CD4-positive, alpha-beta memory T cell (primary cell): ENCODE results near the gene CACNA1S. TPM values are rescaled to one million over a fixed set of nuclear protein-coding genes. Genes with fewer than 3 reads are reported as not detected.

Experiments
- CTCF ChIA-PET: fragments of 350-600 bp; sonication (Branson Sonifier 250); formaldehyde crosslinking; loops from one replicate; lab custom pipeline; 2021; ENCODE audit warnings: inconsistent platforms; ENCODE audit not compliant: partially characterized antibody; lab: Charles Lee
- POLR2A ChIA-PET: fragments of 350-600 bp; sonication (Branson Sonifier 250); formaldehyde crosslinking; loops from one replicate; lab custom pipeline; 2021; ENCODE audit not compliant: partially characterized antibody; lab: Charles Lee
- DNase-seq, 5 donors: peaks; one replicate each; pipeline versions ENCODE4 v3.0.0 to v3.0.0-alpha.2; 2020 to 2022; ENCODE audit warnings: mixed read lengths in 1 of 5
- H3K27ac ChIP-seq: one replicate; pipeline ENCODE4 v1.7.0; 2013; ENCODE audit warnings: low read depth, low read length
- H3K27me3 ChIP-seq: 2 replicates; pipeline ENCODE4 v1.7.0; 2013; ENCODE audit warnings: mild to moderate bottlenecking, low read length, moderate library complexity; ENCODE audit not compliant: insufficient read depth
- H3K36me3 ChIP-seq: 2 replicates; pipeline ENCODE4 v1.7.0; 2013; ENCODE audit warnings: mild to moderate bottlenecking, low read length, moderate library complexity; ENCODE audit not compliant: insufficient read depth
- H3K4me1 ChIP-seq: 2 replicates; pipeline ENCODE4 v1.7.0; 2013; ENCODE audit warnings: mild to moderate bottlenecking, low read length, moderate library complexity; ENCODE audit not compliant: insufficient read depth
- H3K4me3 ChIP-seq, 2 donors: one replicate each; pipeline ENCODE4 v1.7.0; 2013; ENCODE audit warnings: low read length in 2 of 2, mild to moderate bottlenecking in 1 of 2
- H3K9me3 ChIP-seq, 2 donors: one replicate each; pipeline ENCODE4 v1.7.0; 2013; ENCODE audit warnings: low read length in 2 of 2, control low read depth in 1 of 2; ENCODE audit not compliant: control insufficient read depth in 1 of 2
- H3K27ac Mint-ChIP-seq, 7 donors: one replicate each; pipeline ENCODE4 v1.8.0; 2020 to 2021; ENCODE audit warnings: mixed read lengths in 7 of 7, mild to moderate bottlenecking in 6 of 7, inconsistent platforms in 3 of 7, moderate library complexity in 3 of 7
- H3K27me3 Mint-ChIP-seq, 2 donors: one replicate each; pipeline ENCODE4 v1.8.0; 2020 to 2021; ENCODE audit warnings: mixed read lengths in 2 of 2
- H3K36me3 Mint-ChIP-seq, 2 donors: one replicate each; pipeline ENCODE4 v1.8.0; 2020 to 2021; ENCODE audit warnings: mixed read lengths in 2 of 2, inconsistent platforms in 1 of 2, mild to moderate bottlenecking in 1 of 2
- H3K4me1 Mint-ChIP-seq, 4 donors: one replicate each; pipeline ENCODE4 v1.8.0; 2020 to 2021; ENCODE audit warnings: mixed read lengths in 4 of 4, mild to moderate bottlenecking in 1 of 4
- H3K4me3 Mint-ChIP-seq, 8 donors: one replicate each; pipeline ENCODE4 v1.8.0; 2020 to 2021; ENCODE audit warnings: mixed read lengths in 8 of 8, mild to moderate bottlenecking in 7 of 8, moderate library complexity in 6 of 8, inconsistent platforms in 3 of 8
- H3K9me3 Mint-ChIP-seq, 8 donors: one replicate each; pipeline ENCODE4 v1.8.0; 2020 to 2021; ENCODE audit warnings: mixed read lengths in 8 of 8, mild to moderate bottlenecking in 5 of 8, inconsistent platforms in 3 of 8, moderate library complexity in 1 of 8
- intact Hi-C: fragments of 100-400 bp; cut with micrococcal nuclease; formaldehyde crosslinking; loops from one replicate; pipeline ENCODE4 v1.15.1; 2023
- polyA plus RNA-seq, 2 donors: library from polyadenylated mRNA; unstranded; fragments of 300-500 nt; fragmentation: Illumina TruSeq; gene quantifications; one replicate each; pipeline ENCODE4 v1.2.3, GENCODE V29; 2021
- total RNA-seq, 2 experiments: library from RNA; stranded (reverse); gene quantifications; one replicate each; pipeline ENCODE4 v1.2.3, GENCODE V29; 2021

Gene CACNA1S
- total and polyA plus RNA-seq, 4 experiments from 2014 or later = not detected

- no peak overlapping the region for H3K4me3 ChIP-seq
- H3K27ac Mint-ChIP-seq = peak overlapping the region in 2 of 7 donors; percentile 57 to 60
- DNase-seq = no peak
- no peaks in the 10 kb centered on the region for H3K27me3 ChIP-seq
- no peaks in the 10 kb centered on the region for H3K9me3 ChIP-seq
- H3K27ac ChIP-seq = no peak overlapping the region
- H3K4me3 Mint-ChIP-seq = peak overlapping the region in 1 of 8 donors; percentile 54
- no peaks in the 10 kb centered on the region for H3K27me3 Mint-ChIP-seq
- ChIA-PET CTCF (interaction anchor here (1.1 to 11.4 kb wide), 7 partner anchors 10 to 43 kb away, joined by 3 to 95 read pairs (median 4); no protein-coding TSS in a partner anchor), POLR2A (interaction anchor here (1.5 to 2.2 kb wide), 2 partner anchors 9 to 11 kb away, joined by 6 to 8 read pairs; partner anchors contain the start of gene KIF21B)
- no peaks in the 10 kb centered on the region for H3K9me3 Mint-ChIP-seq
- intact Hi-C loops = no loop called here
- H3K36me3 ChIP-seq = no peaks in the 10 kb centered on the region
- peaks cover 100% of the 10 kb centered on the region for H3K4me1 ChIP-seq
- peaks cover 8 to 27% of the 10 kb centered on the region in 2 donors for H3K36me3 Mint-ChIP-seq
- peaks cover 63 to 94% (median 79%) of the 10 kb centered on the region in 4 donors for H3K4me1 Mint-ChIP-seq
These were observed 97.4 kb downstream of the CACNA1S start for GRCh38 chr1:201014816-201015200.

- POLR2A ChIA-PET = no interaction called here
- no peak overlapping the region for H3K4me3 ChIP-seq
These were observed 98.0 kb downstream of the CACNA1S start for GRCh38 chr1:201013991-201014815.

GRCh38 chr1:201013031-201013485 lies 99.2 kb downstream of the CACNA1S start:
- H3K4me1 ChIP-seq = peaks cover 100% of the 10 kb centered on the region
- no peaks in the 10 kb centered on the region for H3K27me3 ChIP-seq
- CTCF ChIA-PET = interaction anchor here (0.6 to 11.4 kb wide), 4 partner anchors 9 to 1013 kb away, joined by 3 to 95 read pairs (median 12); no protein-coding TSS in a partner anchor
- no peak for DNase-seq
- Mint-ChIP-seq H3K9me3 (no peaks in the 10 kb centered on the region), H3K27me3 (no peaks in the 10 kb centered on the region), H3K4me3 (peak overlapping the region in 6 of 8 donors; percentile 17 to 60 (median 36)), H3K27ac (peak overlapping the region; percentile 35 to 88 (median 73)), H3K36me3 (peaks cover 8 to 37% of the 10 kb centered on the region in 2 donors), H3K4me1 (peaks cover 60 to 88% (median 76%) of the 10 kb centered on the region in 4 donors)
- intact Hi-C loops = no loop called here
- no peak overlapping the region for H3K4me3 ChIP-seq
- H3K9me3 ChIP-seq = no peaks in the 10 kb centered on the region
- POLR2A ChIA-PET = no interaction called here
- H3K36me3 ChIP-seq = peaks cover 5% of the 10 kb centered on the region
- no peak overlapping the region for H3K27ac ChIP-seq

More at GRCh38 chr1:201013991-201014815, 98.0 kb downstream of the CACNA1S start:
- no peaks in the 10 kb centered on the region for H3K9me3 ChIP-seq
- H3K27me3 ChIP-seq = no peaks in the 10 kb centered on the region
- intact Hi-C loops = no loop called here
- no peak overlapping the region for H3K27ac ChIP-seq
- peaks cover 8 to 30% of the 10 kb centered on the region in 2 donors for H3K36me3 Mint-ChIP-seq
- no peaks in the 10 kb centered on the region for H3K36me3 ChIP-seq
- H3K4me3 Mint-ChIP-seq = peak overlapping the region in 1 of 8 donors; percentile 54
- CTCF ChIA-PET = interaction anchor here (1.4 to 11.4 kb wide), 4 partner anchors 11 to 42 kb away, joined by 4 to 95 read pairs (median 14); no protein-coding TSS in a partner anchor
- H3K27ac Mint-ChIP-seq = peak overlapping the region in 2 of 7 donors; percentile 53 to 57
- no peaks in the 10 kb centered on the region for H3K27me3 Mint-ChIP-seq
- DNase-seq = no peak
- H3K4me1 ChIP-seq = peaks cover 100% of the 10 kb centered on the region
- H3K9me3 Mint-ChIP-seq = no peaks in the 10 kb centered on the region
- peaks cover 63 to 94% (median 79%) of the 10 kb centered on the region in 4 donors for H3K4me1 Mint-ChIP-seq

GRCh38 chr1:201011616-201012015 lies 100.6 kb downstream of the CACNA1S start:
- H3K27ac ChIP-seq = no peak overlapping the region
- H3K27me3 ChIP-seq = no peaks in the 10 kb centered on the region
- Mint-ChIP-seq H3K9me3 (no peaks in the 10 kb centered on the region), H3K4me1 (peaks cover 54 to 74% (median 63%) of the 10 kb centered on the region in 4 donors), H3K36me3 (peaks cover 8 to 37% of the 10 kb centered on the region in 2 donors), H3K27me3 (no peaks in the 10 kb centered on the region), H3K4me3 (peak overlapping the region in 3 of 8 donors; percentile 22 to 46 (median 24)), H3K27ac (peak overlapping the region; percentile 3 to 93 (median 54))
- no peak overlapping the region for H3K4me3 ChIP-seq
- intact Hi-C loops = no loop called here
- H3K9me3 ChIP-seq = no peaks in the 10 kb centered on the region
- no peak for DNase-seq
- ChIA-PET CTCF (interaction anchor here (1.1 to 4.3 kb wide), 3 partner anchors 10 to 31 kb away, joined by 3 to 21 read pairs (median 3); no protein-coding TSS in a partner anchor), POLR2A (interaction anchor here (1.0 to 1.7 kb wide), 3 partner anchors 8 to 15 kb away, joined by 3 to 6 read pairs (median 3); no protein-coding TSS in a partner anchor)
- H3K4me1 ChIP-seq = peaks cover 94% of the 10 kb centered on the region
- H3K36me3 ChIP-seq = peaks cover 6% of the 10 kb centered on the region

- ChIA-PET CTCF (interaction anchor here (1.2 to 4.3 kb wide), 4 partner anchors 8 to 39 kb away, joined by 3 to 21 read pairs (median 5); no protein-coding TSS in a partner anchor), POLR2A (interaction anchor here (0.9 to 1.5 kb wide), 4 partner anchors 8 to 19 kb away, joined by 3 to 5 read pairs (median 3); no protein-coding TSS in a partner anchor)
- DNase-seq = no peak
- H3K4me3 ChIP-seq = no peak overlapping the region
- peaks cover 79% of the 10 kb centered on the region for H3K4me1 ChIP-seq
- H3K27ac ChIP-seq = no peak overlapping the region
- H3K36me3 ChIP-seq = peaks cover 20% of the 10 kb centered on the region
- no peaks in the 10 kb centered on the region for H3K9me3 ChIP-seq
- no peaks in the 10 kb centered on the region for H3K27me3 Mint-ChIP-seq
- peaks cover 3 to 30% of the 10 kb centered on the region in 2 donors for H3K36me3 Mint-ChIP-seq
- no peak overlapping the region for H3K4me3 Mint-ChIP-seq
- no peaks in the 10 kb centered on the region for H3K9me3 Mint-ChIP-seq
- no peaks in the 10 kb centered on the region for H3K27me3 ChIP-seq
- intact Hi-C loops = no loop called here
- H3K27ac Mint-ChIP-seq = peak overlapping the region in 5 of 7 donors; percentile 54 to 76 (median 74)
- H3K4me1 Mint-ChIP-seq = peaks cover 42 to 59% (median 50%) of the 10 kb centered on the region in 4 donors
These were observed 102.1 kb downstream of the CACNA1S start for GRCh38 chr1:201009962-201010645.

- no peaks in the 10 kb centered on the region for H3K27me3 Mint-ChIP-seq
- H3K27ac ChIP-seq = no peak overlapping the region
- no peaks in the 10 kb centered on the region for H3K27me3 ChIP-seq
- ChIA-PET POLR2A (interaction anchor here (1.5 kb wide), 1 partner anchor 18 kb away, joined by 5 read pairs; no protein-coding TSS in a partner anchor), CTCF (interaction anchor here (1.1 to 4.3 kb wide), 5 partner anchors 10 to 37 kb away, joined by 3 to 21 read pairs (median 5); no protein-coding TSS in a partner anchor)
- peaks cover 3 to 43% of the 10 kb centered on the region in 2 donors for H3K36me3 Mint-ChIP-seq
- peaks cover 66% of the 10 kb centered on the region for H3K4me1 ChIP-seq
- no peak for DNase-seq
- H3K4me3 ChIP-seq = no peak overlapping the region
- H3K4me3 Mint-ChIP-seq = no peak overlapping the region
- H3K36me3 ChIP-seq = peaks cover 33% of the 10 kb centered on the region
- H3K4me1 Mint-ChIP-seq = peaks cover 37 to 50% (median 42%) of the 10 kb centered on the region in 4 donors
- no peaks in the 10 kb centered on the region for H3K9me3 ChIP-seq
- no peaks in the 10 kb centered on the region for H3K9me3 Mint-ChIP-seq
- intact Hi-C loops = no loop called here
- peak overlapping the region in 4 of 7 donors; percentile 12 to 75 (median 38) for H3K27ac Mint-ChIP-seq
These were observed 103.4 kb downstream of the CACNA1S start for GRCh38 chr1:201008666-201009360.
